HEK293 (cell line): ENCODE data around the gene CENPVL2.

ENCODE experiments used
- CTCF ChIA-PET: fragments of 350-600 bp; formaldehyde crosslinking; extraction: SDS; loops from one replicate; lab custom pipeline; 2021; ENCODE audit warnings: antibody characterized with exemption; lab: Yijun Ruan, JAX
- POLR2A ChIA-PET: fragments of 300-600 bp; formaldehyde crosslinking; extraction: SDS; loops from one replicate; lab custom pipeline; 2020; ENCODE audit warnings: antibody characterized with exemption, inconsistent platforms; lab: Yijun Ruan, JAX
- H3K27ac ChIP-seq: fragments of 200-500 bp; sonication (Bioruptor generic); 2 replicates; pipeline ENCODE4 v1.5.1; 2014; ENCODE audit warnings: low read depth, low read length, control low read depth, inconsistent platforms; ENCODE audit errors: extremely low read depth
- H3K36me3 ChIP-seq, 2 experiments: fragments of 200-500 bp in 1 of 2; sonication (Bioruptor generic) in 1 of 2; 1 replicate in 1 of 2; 2 replicates in 1 of 2; pipeline ENCODE4 v1.5.1; 2014 to 2017; ENCODE audit warnings: inconsistent platforms in 2 of 2, low read length in 2 of 2; ENCODE audit not compliant: control insufficient read depth in 2 of 2, insufficient read depth in 1 of 2
- H3K4me1 ChIP-seq: fragments of 200-500 bp; sonication (Bioruptor generic); 2 replicates; pipeline ENCODE4 v1.5.1; 2014; ENCODE audit warnings: mild to moderate bottlenecking, low read length, inconsistent platforms; ENCODE audit not compliant: control insufficient read depth, insufficient read depth
- H3K4me3 ChIP-seq: 2 replicates; pipeline ENCODE4 v1.5.1; 2011; ENCODE audit warnings: low read depth, mild to moderate bottlenecking, control low read depth, low read length, moderate library complexity
- H3K9me3 ChIP-seq: fragments of 200-500 bp; sonication (Bioruptor generic); 2 replicates; pipeline ENCODE4 v1.5.1; 2014; ENCODE audit warnings: low read depth, low read length, inconsistent platforms; ENCODE audit not compliant: control insufficient read depth, insufficient read depth
- ZNF133 ChIP-seq: fragments of 450-650 bp; formaldehyde crosslinking; IDR thresholded peaks from 2 replicates; pipeline ENCODE4 v1.5.1; 2016; ENCODE audit warnings: missing biosample characterization, missing genetic modification characterization
- ZNF174 ChIP-seq: fragments of 450-650 bp; formaldehyde crosslinking; IDR thresholded peaks from 2 replicates; pipeline ENCODE4 v1.5.0; 2017; ENCODE audit warnings: missing biosample characterization, mild to moderate bottlenecking, missing genetic modification characterization
- ZNF596 ChIP-seq: fragments of 450-650 bp; IDR thresholded peaks from 2 replicates; pipeline ENCODE4 v1.5.0; 2018; ENCODE audit warnings: missing biosample characterization, mild to moderate bottlenecking, missing genetic modification characterization, moderate library complexity
- ZNF610 ChIP-seq: fragments of 450-650 bp; formaldehyde crosslinking; IDR thresholded peaks from 2 replicates; pipeline ENCODE4 v1.5.1; 2016; ENCODE audit warnings: missing biosample characterization, missing genetic modification characterization, borderline replicate concordance
- TF ChIP-seq, protein P1 (sequence below): fragments of 450-650 bp; formaldehyde crosslinking; IDR thresholded peaks from 2 replicates; pipeline ENCODE4 v1.5.1; 2016; ENCODE audit warnings: missing biosample characterization, missing genetic modification characterization, borderline replicate concordance
- TF ChIP-seq, protein P2 (sequence below): fragments of 450-650 bp; formaldehyde crosslinking; IDR thresholded peaks from 2 replicates; pipeline ENCODE4 v1.5.1; 2016; ENCODE audit warnings: missing biosample characterization, missing genetic modification characterization
- TF ChIP-seq, protein P3 (sequence below): IDR thresholded peaks from 2 replicates; pipeline ENCODE4 v1.6.1; 2011; ENCODE audit warnings: mild to moderate bottlenecking, low read depth, low read length, borderline replicate concordance
- TF ChIP-seq, protein P4 (sequence below): fragments of 450-650 bp; formaldehyde crosslinking; IDR thresholded peaks from 2 replicates; pipeline ENCODE4 v1.5.1; 2016; ENCODE audit warnings: missing biosample characterization, missing genetic modification characterization
- TF ChIP-seq, protein P5 (sequence below): fragments of 450-650 bp; formaldehyde crosslinking; IDR thresholded peaks from 2 replicates; pipeline ENCODE4 v1.5.1; 2017; ENCODE audit warnings: missing biosample characterization, missing genetic modification characterization
- TF ChIP-seq, protein P6 (sequence below): fragments of 450-650 bp; formaldehyde crosslinking; IDR thresholded peaks from 2 replicates; pipeline ENCODE4 v1.5.1; 2016; ENCODE audit warnings: missing biosample characterization, missing genetic modification characterization
- TF ChIP-seq, protein P7 (sequence below): fragments of 450-650 bp; formaldehyde crosslinking; optimal IDR thresholded peaks from 2 replicates; pipeline ENCODE3; 2016; ENCODE audit warnings: missing biosample characterization, mild to moderate bottlenecking, missing genetic modification characterization

Gene CENPVL2

DNA sequence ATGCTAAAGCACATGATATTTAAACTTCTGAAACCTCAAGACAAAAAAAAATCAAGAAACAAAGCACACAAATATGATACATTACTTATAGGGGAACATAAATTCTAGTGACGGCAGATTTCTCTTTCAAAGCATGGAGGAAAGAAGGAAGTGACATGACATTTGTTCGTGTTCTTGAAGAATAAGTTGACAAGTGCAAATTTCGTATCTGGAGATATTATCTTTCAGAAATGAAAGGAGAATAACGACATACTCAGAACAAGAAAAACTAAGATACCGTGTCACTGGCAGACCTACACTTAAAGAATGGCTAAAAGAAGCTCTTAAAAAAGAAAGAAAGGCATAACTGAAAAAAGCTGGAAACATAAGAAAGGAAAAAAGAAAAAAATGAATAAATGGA, 16.6 kb downstream of the CENPVL2 start (continued):
- TF ChIP-seq, protein P1, sequence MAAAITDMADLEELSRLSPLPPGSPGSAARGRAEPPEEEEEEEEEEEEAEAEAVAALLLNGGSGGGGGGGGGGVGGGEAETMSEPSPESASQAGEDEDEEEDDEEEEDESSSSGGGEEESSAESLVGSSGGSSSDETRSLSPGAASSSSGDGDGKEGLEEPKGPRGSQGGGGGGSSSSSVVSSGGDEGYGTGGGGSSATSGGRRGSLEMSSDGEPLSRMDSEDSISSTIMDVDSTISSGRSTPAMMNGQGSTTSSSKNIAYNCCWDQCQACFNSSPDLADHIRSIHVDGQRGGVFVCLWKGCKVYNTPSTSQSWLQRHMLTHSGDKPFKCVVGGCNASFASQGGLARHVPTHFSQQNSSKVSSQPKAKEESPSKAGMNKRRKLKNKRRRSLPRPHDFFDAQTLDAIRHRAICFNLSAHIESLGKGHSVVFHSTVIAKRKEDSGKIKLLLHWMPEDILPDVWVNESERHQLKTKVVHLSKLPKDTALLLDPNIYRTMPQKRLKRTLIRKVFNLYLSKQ (tag by site-specific recombination), result no peak
- TF ChIP-seq, protein P2, sequence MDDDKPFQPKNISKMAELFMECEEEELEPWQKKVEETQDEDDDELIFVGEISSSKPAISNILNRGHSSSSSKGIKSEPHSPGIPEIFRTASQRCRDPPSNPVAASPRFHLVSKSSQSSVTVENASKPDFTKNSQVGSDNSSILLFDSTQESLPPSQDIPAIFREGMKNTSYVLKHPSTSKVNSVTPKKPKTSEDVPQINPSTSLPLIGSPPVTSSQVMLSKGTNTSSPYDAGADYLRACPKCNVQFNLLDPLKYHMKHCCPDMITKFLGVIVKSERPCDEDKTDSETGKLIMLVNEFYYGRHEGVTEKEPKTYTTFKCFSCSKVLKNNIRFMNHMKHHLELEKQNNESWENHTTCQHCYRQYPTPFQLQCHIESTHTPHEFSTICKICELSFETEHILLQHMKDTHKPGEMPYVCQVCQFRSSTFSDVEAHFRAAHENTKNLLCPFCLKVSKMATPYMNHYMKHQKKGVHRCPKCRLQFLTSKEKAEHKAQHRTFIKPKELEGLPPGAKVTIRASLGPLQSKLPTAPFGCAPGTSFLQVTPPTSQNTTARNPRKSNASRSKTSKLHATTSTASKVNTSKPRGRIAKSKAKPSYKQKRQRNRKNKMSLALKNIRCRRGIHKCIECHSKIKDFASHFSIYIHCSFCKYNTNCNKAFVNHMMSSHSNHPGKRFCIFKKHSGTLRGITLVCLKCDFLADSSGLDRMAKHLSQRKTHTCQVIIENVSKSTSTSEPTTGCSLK (tag by site-specific recombination), result no peak
- TF ChIP-seq, protein P3, sequence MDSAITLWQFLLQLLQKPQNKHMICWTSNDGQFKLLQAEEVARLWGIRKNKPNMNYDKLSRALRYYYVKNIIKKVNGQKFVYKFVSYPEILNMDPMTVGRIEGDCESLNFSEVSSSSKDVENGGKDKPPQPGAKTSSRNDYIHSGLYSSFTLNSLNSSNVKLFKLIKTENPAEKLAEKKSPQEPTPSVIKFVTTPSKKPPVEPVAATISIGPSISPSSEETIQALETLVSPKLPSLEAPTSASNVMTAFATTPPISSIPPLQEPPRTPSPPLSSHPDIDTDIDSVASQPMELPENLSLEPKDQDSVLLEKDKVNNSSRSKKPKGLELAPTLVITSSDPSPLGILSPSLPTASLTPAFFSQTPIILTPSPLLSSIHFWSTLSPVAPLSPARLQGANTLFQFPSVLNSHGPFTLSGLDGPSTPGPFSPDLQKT, result no peak

DNA sequence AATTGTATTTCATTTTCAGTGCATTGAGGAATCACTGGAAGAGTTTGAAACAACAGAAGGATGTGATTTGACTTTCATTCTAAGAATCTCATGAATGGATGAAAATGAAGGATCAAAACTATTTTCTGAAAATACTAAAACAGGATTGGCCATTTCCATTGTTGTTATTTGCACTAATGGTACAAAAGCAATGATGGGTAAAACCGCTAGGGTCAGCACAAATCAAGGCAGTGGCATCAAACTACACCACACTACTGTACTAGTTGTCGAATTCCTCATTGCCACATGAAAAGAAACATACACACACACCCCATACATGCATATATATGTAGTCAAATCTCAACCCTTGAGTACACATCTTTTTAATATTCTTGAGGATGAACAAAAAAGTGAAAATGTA, 39.3 kb downstream of the CENPVL2 start:
- no peaks in the 10 kb centered on the region for H3K4me1 ChIP-seq
- TF ChIP-seq ZNF596 (tag by site-specific recombination) (no peak), ZNF133 (tag by site-specific recombination) (no peak), ZNF610 (tag by site-specific recombination) (no peak), ZNF174 (tag by site-specific recombination) (no peak)
- TF ChIP-seq, protein P4, sequence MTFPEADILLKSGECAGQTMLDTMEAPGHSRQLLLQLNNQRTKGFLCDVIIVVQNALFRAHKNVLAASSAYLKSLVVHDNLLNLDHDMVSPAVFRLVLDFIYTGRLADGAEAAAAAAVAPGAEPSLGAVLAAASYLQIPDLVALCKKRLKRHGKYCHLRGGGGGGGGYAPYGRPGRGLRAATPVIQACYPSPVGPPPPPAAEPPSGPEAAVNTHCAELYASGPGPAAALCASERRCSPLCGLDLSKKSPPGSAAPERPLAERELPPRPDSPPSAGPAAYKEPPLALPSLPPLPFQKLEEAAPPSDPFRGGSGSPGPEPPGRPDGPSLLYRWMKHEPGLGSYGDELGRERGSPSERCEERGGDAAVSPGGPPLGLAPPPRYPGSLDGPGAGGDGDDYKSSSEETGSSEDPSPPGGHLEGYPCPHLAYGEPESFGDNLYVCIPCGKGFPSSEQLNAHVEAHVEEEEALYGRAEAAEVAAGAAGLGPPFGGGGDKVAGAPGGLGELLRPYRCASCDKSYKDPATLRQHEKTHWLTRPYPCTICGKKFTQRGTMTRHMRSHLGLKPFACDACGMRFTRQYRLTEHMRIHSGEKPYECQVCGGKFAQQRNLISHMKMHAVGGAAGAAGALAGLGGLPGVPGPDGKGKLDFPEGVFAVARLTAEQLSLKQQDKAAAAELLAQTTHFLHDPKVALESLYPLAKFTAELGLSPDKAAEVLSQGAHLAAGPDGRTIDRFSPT (tag by site-specific recombination), result no peak
- TF ChIP-seq, protein P5, sequence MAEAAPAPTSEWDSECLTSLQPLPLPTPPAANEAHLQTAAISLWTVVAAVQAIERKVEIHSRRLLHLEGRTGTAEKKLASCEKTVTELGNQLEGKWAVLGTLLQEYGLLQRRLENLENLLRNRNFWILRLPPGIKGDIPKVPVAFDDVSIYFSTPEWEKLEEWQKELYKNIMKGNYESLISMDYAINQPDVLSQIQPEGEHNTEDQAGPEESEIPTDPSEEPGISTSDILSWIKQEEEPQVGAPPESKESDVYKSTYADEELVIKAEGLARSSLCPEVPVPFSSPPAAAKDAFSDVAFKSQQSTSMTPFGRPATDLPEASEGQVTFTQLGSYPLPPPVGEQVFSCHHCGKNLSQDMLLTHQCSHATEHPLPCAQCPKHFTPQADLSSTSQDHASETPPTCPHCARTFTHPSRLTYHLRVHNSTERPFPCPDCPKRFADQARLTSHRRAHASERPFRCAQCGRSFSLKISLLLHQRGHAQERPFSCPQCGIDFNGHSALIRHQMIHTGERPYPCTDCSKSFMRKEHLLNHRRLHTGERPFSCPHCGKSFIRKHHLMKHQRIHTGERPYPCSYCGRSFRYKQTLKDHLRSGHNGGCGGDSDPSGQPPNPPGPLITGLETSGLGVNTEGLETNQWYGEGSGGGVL (tag by site-specific recombination), result no peak
- TF ChIP-seq, protein P6, sequence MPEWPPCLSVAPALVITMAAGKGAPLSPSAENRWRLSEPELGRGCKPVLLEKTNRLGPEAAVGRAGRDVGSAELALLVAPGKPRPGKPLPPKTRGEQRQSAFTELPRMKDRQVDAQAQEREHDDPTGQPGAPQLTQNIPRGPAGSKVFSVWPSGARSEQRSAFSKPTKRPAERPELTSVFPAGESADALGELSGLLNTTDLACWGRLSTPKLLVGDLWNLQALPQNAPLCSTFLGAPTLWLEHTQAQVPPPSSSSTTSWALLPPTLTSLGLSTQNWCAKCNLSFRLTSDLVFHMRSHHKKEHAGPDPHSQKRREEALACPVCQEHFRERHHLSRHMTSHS (tag by site-specific recombination), result no peak
- TF ChIP-seq, protein P7, sequence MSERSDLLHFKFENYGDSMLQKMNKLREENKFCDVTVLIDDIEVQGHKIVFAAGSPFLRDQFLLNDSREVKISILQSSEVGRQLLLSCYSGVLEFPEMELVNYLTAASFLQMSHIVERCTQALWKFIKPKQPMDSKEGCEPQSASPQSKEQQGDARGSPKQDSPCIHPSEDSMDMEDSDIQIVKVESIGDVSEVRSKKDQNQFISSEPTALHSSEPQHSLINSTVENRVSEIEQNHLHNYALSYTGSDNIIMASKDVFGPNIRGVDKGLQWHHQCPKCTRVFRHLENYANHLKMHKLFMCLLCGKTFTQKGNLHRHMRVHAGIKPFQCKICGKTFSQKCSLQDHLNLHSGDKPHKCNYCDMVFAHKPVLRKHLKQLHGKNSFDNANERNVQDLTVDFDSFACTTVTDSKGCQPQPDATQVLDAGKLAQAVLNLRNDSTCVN, result no peak
- no peaks in the 10 kb centered on the region for H3K36me3 ChIP-seq
- ChIA-PET POLR2A (no interaction called here), CTCF (interaction anchor here (0.5 to 3.7 kb wide), 2 partner anchors 138 to 218 kb away, joined by 3 to 35 read pairs; no protein-coding TSS in a partner anchor)
- no peaks in the 10 kb centered on the region for H3K9me3 ChIP-seq
- H3K4me3 ChIP-seq, result no peak overlapping the region
- H3K27ac ChIP-seq, result no peak overlapping the region
